HG02943 (cell line): ENCODE data around the gene STK24.

ENCODE experiments used
- ATAC-seq: cut with Tn5 transposase; IDR thresholded peaks from one replicate; pipeline ENCODE4 v1.9.1; 2021; ENCODE audit warnings: mild to moderate bottlenecking, low read depth, moderate library complexity; ENCODE audit not compliant: unreplicated experiment

The STK24 gene

GRCh38 chr13:98442391-98443230, 134.3 kb downstream of the STK24 start:
- no peak for ATAC-seq

GRCh38 chr13:98441056-98441676, 135.7 kb downstream of the STK24 start:
- no peak for ATAC-seq

GRCh38 chr13:98440390-98441055, 136.4 kb downstream of the STK24 start:
- no peak for ATAC-seq

GRCh38 chr13:98439896-98440295, 137.0 kb downstream of the STK24 start:
- no peak for ATAC-seq

- ATAC-seq = no peak
Measured at GRCh38 chr13:98439126-98439828, 137.6 kb downstream of the STK24 start.

- no peak for ATAC-seq
Measured at GRCh38 chr13:98438246-98439125, 138.4 kb downstream of the STK24 start.

GRCh38 chr13:98436233-98436910, 140.5 kb downstream of the STK24 start:
- ATAC-seq = no peak

- no peak for ATAC-seq
Measured at GRCh38 chr13:98435376-98435775, 141.5 kb downstream of the STK24 start.

- no peak for ATAC-seq
Measured at GRCh38 chr13:98434060-98434459, 142.8 kb downstream of the STK24 start.

GRCh38 chr13:98433654-98434053, 143.3 kb downstream of the STK24 start:
- ATAC-seq = no peak

- no peak for ATAC-seq
Measured at GRCh38 chr13:98432638-98433037, 144.3 kb downstream of the STK24 start.

- ATAC-seq = no peak
Measured at GRCh38 chr13:98429977-98430736, 146.8 kb downstream of the STK24 start.

- ATAC-seq = no peak
Measured at GRCh38 chr13:98429531-98429930, 147.4 kb downstream of the STK24 start.

GRCh38 chr13:98429081-98429480, 147.8 kb downstream of the STK24 start:
- no peak for ATAC-seq

- ATAC-seq = no peak
Measured at GRCh38 chr13:98428256-98428966, 148.5 kb downstream of the STK24 start.

GRCh38 chr13:98427331-98427995, 149.4 kb downstream of the STK24 start:
- no peak for ATAC-seq

GRCh38 chr13:98423417-98423816, 153.5 kb downstream of the STK24 start:
- no peak for ATAC-seq
